WERI-Rb-1 (cell line): ENCODE measurements around the gene SRF.
A peak's percentile ranks its signal among the peaks of the same experiment; 100 is the strongest.
"Not testable (repeated sequence)": the region's sequence is repeated elsewhere in the genome, so short reads cannot be mapped to it uniquely, and the experiment has no call there.

Experiments
- DNase-seq: peaks from one replicate; pipeline ENCODE4 v3.0.0-alpha.2; 2020
- H3K27ac ChIP-seq: fragments of 250-450 bp; sonication (Bioruptor Pico); 2 replicates; pipeline ENCODE4 v1.5.1; 2020; ENCODE audit warnings: mild to moderate bottlenecking, moderate library complexity
- H3K27me3 ChIP-seq: fragments of 250-450 bp; sonication (Bioruptor Pico); 2 replicates; pipeline ENCODE4 v1.5.1; 2021; ENCODE audit warnings: mild to moderate bottlenecking, low read depth, moderate library complexity; ENCODE audit not compliant: insufficient read depth, severe bottlenecking
- H3K36me3 ChIP-seq: fragments of 250-450 bp; sonication (Bioruptor Pico); 2 replicates; pipeline ENCODE4 v1.5.1; 2020; ENCODE audit warnings: mild to moderate bottlenecking, moderate library complexity
- H3K4me3 ChIP-seq: 2 replicates; pipeline ENCODE4 v1.5.1; 2011; ENCODE audit warnings: low read depth, mild to moderate bottlenecking, control low read depth, low read length
- H3K9me3 ChIP-seq: fragments of 250-450 bp; sonication (Bioruptor Pico); 2 replicates; pipeline ENCODE4 v1.5.1; 2021; ENCODE audit warnings: mild to moderate bottlenecking, moderate library complexity; ENCODE audit not compliant: severe bottlenecking
- CTCF ChIP-seq: IDR thresholded peaks from 2 replicates; pipeline ENCODE4 v1.5.1; 2011; ENCODE audit warnings: low read depth, mild to moderate bottlenecking, control low read depth, inconsistent platforms, low read length

SRF gene

GRCh38 chr6:43138267-43138666 is 32.8 kb upstream of the SRF start:
- no peak overlapping the region for H3K4me3 ChIP-seq
- H3K27me3 ChIP-seq = no peaks in the 10 kb centered on the region
- no peak for DNase-seq
- no peaks in the 10 kb centered on the region for H3K9me3 ChIP-seq
- H3K36me3 ChIP-seq = peaks cover 5% of the 10 kb centered on the region
- no peak overlapping the region for H3K27ac ChIP-seq
- TF ChIP-seq CTCF = no peak

GRCh38 chr6:43139973-43140372 is 31.1 kb upstream of the SRF start:
- not testable (repeated sequence) for DNase-seq, H3K9me3 ChIP-seq, H3K27me3 ChIP-seq, H3K27ac ChIP-seq, H3K36me3 ChIP-seq, H3K4me3 ChIP-seq

GRCh38 chr6:43141644-43142043 is 29.4 kb upstream of the SRF start:
- Histone ChIP-seq H3K9me3 (no peaks in the 10 kb centered on the region), H3K4me3 (no peak overlapping the region), H3K36me3 (peaks cover 21% of the 10 kb centered on the region), H3K27me3 (no peaks in the 10 kb centered on the region), H3K27ac (no peak overlapping the region)
- no peak for TF ChIP-seq CTCF
- DNase-seq = no peak

- Histone ChIP-seq H3K36me3 (peaks cover 25% of the 10 kb centered on the region), H3K4me3 (no peak overlapping the region), H3K27me3 (no peaks in the 10 kb centered on the region), H3K27ac (peak overlapping the region; percentile 63; the same call in 1 of the 2 replicates), H3K9me3 (no peaks in the 10 kb centered on the region)
- TF ChIP-seq CTCF = no peak
- no peak for DNase-seq
Measured at GRCh38 chr6:43142101-43142500, 29.0 kb upstream of the SRF start.

- peak overlapping the region; percentile 13 for H3K4me3 ChIP-seq
- H3K9me3 ChIP-seq = no peaks in the 10 kb centered on the region
- peak; percentile 100 for TF ChIP-seq CTCF
- no peaks in the 10 kb centered on the region for H3K27me3 ChIP-seq
- peaks cover 29% of the 10 kb centered on the region for H3K36me3 ChIP-seq
- peak overlapping the region; percentile 63 for H3K27ac ChIP-seq
- peak; percentile 97 for DNase-seq
Measured at GRCh38 chr6:43143235-43144128, 27.6 kb upstream of the SRF start.

- no peak for TF ChIP-seq CTCF
- no peak for DNase-seq
- H3K36me3 ChIP-seq = peaks cover 29% of the 10 kb centered on the region
Measured at GRCh38 chr6:43144879-43145278, 26.2 kb upstream of the SRF start.

More at GRCh38 chr6:43144879-43145278, 26.2 kb upstream of the SRF start:
- Histone ChIP-seq H3K27me3 (no peaks in the 10 kb centered on the region), H3K4me3 (no peak overlapping the region), H3K27ac (no peak overlapping the region), H3K9me3 (no peaks in the 10 kb centered on the region)
